SK-N-SH (cell line): ENCODE measurements around the gene USP25.

ENCODE experiments used
- CTCF ChIP-seq: fragments of 200-600 bp; sonication (generic); IDR thresholded peaks from 2 replicates; pipeline ENCODE4 v1.6.1; 2017; ENCODE audit warnings: antibody characterized with exemption, mild to moderate bottlenecking, moderate library complexity
- MAX ChIP-seq: IDR thresholded peaks from 2 replicates; pipeline ENCODE4 v1.4.0; 2012; ENCODE audit warnings: low read depth
- MEF2A ChIP-seq: IDR thresholded peaks from 2 replicates; pipeline ENCODE4 v1.4.0; 2012; ENCODE audit warnings: low read depth, borderline replicate concordance
- RAD21 ChIP-seq: IDR thresholded peaks from 2 replicates; pipeline ENCODE4 v1.6.1; 2012; ENCODE audit warnings: mild to moderate bottlenecking, low read length
- RXRA ChIP-seq: IDR thresholded peaks from 2 replicates; pipeline ENCODE4 v1.4.0; 2012; ENCODE audit warnings: low read depth, mild to moderate bottlenecking, borderline replicate concordance

- no peak for TF ChIP-seq MEF2A
- no peak for TF ChIP-seq MAX
- no peak for TF ChIP-seq RXRA
- TF ChIP-seq RAD21 = no peak
- TF ChIP-seq CTCF = no peak
Measured at GRCh38 chr21:15701830-15702229, 28.0 kb upstream of the USP25 start.
